GM10248 (cell line): ENCODE data around the gene F8.
A peak's percentile ranks its signal among the peaks of the same experiment; 100 is the strongest.

Source experiments
- CTCF ChIA-PET: fragments of 300-600 bp; sonication (Branson Sonifier 250); formaldehyde crosslinking; extraction: SDS; loops from one replicate; lab custom pipeline; 2021; ENCODE audit warnings: antibody characterized with exemption; lab: Yijun Ruan, JAX
- POLR2A ChIA-PET: fragments of 350-650 bp; sonication (Branson Sonifier 250); formaldehyde crosslinking; extraction: SDS; loops from one replicate; lab custom pipeline; 2020; ENCODE audit warnings: antibody characterized with exemption; lab: Yijun Ruan, JAX
- DNase-seq: peaks from one replicate; pipeline ENCODE4 v3.0.0; 2012; ENCODE audit errors: extremely low spot score
- CTCF ChIP-seq: IDR thresholded peaks from 2 replicates; pipeline ENCODE4 v1.5.1; 2012; ENCODE audit warnings: mild to moderate bottlenecking, low read depth; ENCODE audit errors: extremely low read depth, missing control alignments, control extremely low read depth

The F8 gene

DNA sequence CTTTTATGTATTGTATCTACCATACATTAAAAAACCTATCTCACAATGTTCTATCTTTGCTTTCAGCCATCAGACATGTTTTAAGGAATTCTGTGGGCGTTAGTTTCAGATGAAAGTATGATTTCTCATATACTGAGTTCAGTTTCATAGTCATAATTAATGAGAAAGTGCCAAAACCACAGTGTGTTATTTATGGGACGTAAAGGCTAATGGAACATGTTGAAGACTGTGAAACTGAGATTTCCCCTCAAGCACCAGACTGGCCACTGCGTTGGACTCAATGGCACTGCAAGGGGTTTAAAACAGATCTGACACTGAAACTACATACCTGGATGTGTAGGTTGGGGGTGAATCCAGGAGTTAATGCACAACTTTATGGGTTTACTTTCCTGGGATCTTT, 32.0 kb downstream of the F8 start:
- CTCF ChIA-PET, result no interaction called here
- DNase-seq, result no peak
- POLR2A ChIA-PET, result interaction anchor here (1.1 kb wide), 1 partner anchor 37 kb away, joined by 3 read pairs; the partner anchor contains the start of gene FUNDC2
- TF ChIP-seq CTCF, result no peak

GRCh38 chrX:154988719-154989118, 33.8 kb downstream of the F8 start:
- ChIA-PET CTCF (interaction anchor here (1.0 to 3.4 kb wide), 5 partner anchors 16 to 98 kb away, joined by 3 to 16 read pairs (median 3); no protein-coding TSS in a partner anchor), POLR2A (no interaction called here)

DNA sequence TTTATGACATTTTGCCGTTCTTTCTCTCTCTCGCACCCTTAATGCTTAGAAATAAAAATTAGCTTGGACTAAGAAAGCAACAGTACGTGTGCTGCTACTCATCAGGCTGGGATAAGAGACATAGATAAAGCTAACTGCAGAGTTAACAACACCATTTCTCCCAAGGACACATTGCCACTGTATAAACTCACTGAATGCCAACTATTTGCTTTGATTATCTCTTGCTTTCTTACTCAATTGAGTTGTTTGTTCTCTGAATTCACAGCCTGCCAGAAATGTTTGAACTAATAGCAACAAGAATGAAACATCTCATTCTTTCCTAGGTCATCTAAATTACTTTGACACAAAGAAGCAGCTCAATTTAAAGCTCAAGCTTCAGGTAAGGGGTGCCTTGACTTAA, 34.6 kb downstream of the F8 start:
- ChIA-PET POLR2A (no interaction called here), CTCF (interaction anchor here (1.0 to 3.4 kb wide), 4 partner anchors 17 to 99 kb away, joined by 3 to 16 read pairs (median 5); no protein-coding TSS in a partner anchor)
- DNase-seq, result no peak
- TF ChIP-seq CTCF, result no peak

More at GRCh38 chrX:154988719-154989118, 33.8 kb downstream of the F8 start:
- DNase-seq, result no peak
- TF ChIP-seq CTCF, result no peak

GRCh38 chrX:154986826-154987575, 35.5 kb downstream of the F8 start:
- CTCF ChIA-PET, result interaction anchor here (1.0 to 3.7 kb wide), 8 partner anchors 8 to 100 kb away, joined by 3 to 27 read pairs (median 4); no protein-coding TSS in a partner anchor
- peak; percentile 23 for TF ChIP-seq CTCF
- POLR2A ChIA-PET, result no interaction called here
- DNase-seq, result no peak

- ChIA-PET POLR2A (no interaction called here), CTCF (interaction anchor here (1.4 to 3.1 kb wide), 2 partner anchors 63 to 77 kb away, joined by 9 to 20 read pairs; no protein-coding TSS in a partner anchor)
Observed at GRCh38 chrX:154981116-154981411, 41.5 kb downstream of the F8 start.

GRCh38 chrX:154980330-154981115, 42.0 kb downstream of the F8 start:
- ChIA-PET POLR2A (no interaction called here), CTCF (interaction anchor here (0.6 to 3.1 kb wide), 9 partner anchors 10 to 168 kb away, joined by 3 to 20 read pairs (median 5); no protein-coding TSS in a partner anchor)
- TF ChIP-seq CTCF, result peak; percentile 64
- DNase-seq, result peak; percentile 61

More at GRCh38 chrX:154981116-154981411, 41.5 kb downstream of the F8 start:
- no peak for TF ChIP-seq CTCF
- DNase-seq, result no peak
